Upper lobe of left lung (tissue), 6 donors: ENCODE measurements around the gene SLC25A22. TPM values are rescaled to one million over a fixed set of nuclear protein-coding genes. Genes with fewer than 3 reads are reported as not detected.

Experiments used
- ATAC-seq, 2 donors: fragments of 200-7000 bp; cut with Tn5 transposase; one replicate each; pipeline ENCODE4 v1.9.1; 2022; ENCODE audit warnings: mild to moderate bottlenecking in 2 of 2, moderate library complexity in 2 of 2; ENCODE audit not compliant: low FRiP score in 2 of 2
- DNase-seq, 2 donors: peaks; one replicate each; pipeline ENCODE4 v3.0.0-alpha.2; 2019 to 2020
- H3K27ac ChIP-seq, 4 donors: fragments of 200-600 bp; sonication (generic); one replicate each; pipeline ENCODE4 v1.5.1; 2016 to 2019
- H3K27me3 ChIP-seq, 4 donors: fragments of 200-600 bp; sonication (generic); one replicate each; pipeline ENCODE4 v1.5.1; 2017 to 2019
- H3K36me3 ChIP-seq, 4 donors: fragments of 200-600 bp; sonication (generic); one replicate each; pipeline ENCODE4 v1.5.1; 2016 to 2019
- H3K4me1 ChIP-seq, 4 donors: fragments of 200-600 bp; sonication (generic); one replicate each; pipeline ENCODE4 v1.5.1; 2018 to 2019
- H3K4me3 ChIP-seq, 4 donors: fragments of 200-600 bp; sonication (generic); one replicate each; pipeline ENCODE4 v1.5.1; 2017 to 2019; ENCODE audit warnings: mild to moderate bottlenecking in 2 of 4, moderate library complexity in 1 of 4
- H3K9me3 ChIP-seq, 4 donors: fragments of 200-600 bp; sonication (generic); one replicate each; pipeline ENCODE4 v1.5.1; 2018 to 2019
- EP300 ChIP-seq, 4 donors: sonication (generic); formaldehyde crosslinking; IDR thresholded peaks; one replicate each; pipeline ENCODE4 v1.5.1; 2017; ENCODE audit warnings: antibody characterized with exemption in 4 of 4, control low read depth in 2 of 4
- POLR2A ChIP-seq, 4 donors: fragments of 450-650 bp; IDR thresholded peaks; one replicate each; pipeline ENCODE4 v1.5.1; 2016 to 2017; ENCODE audit warnings: antibody characterized with exemption in 4 of 4, mild to moderate bottlenecking in 2 of 4
- POLR2AphosphoS5 ChIP-seq, 2 donors: sonication (generic); formaldehyde crosslinking; IDR thresholded peaks; one replicate each; pipeline ENCODE4 v1.5.1; 2017; ENCODE audit warnings: antibody characterized with exemption in 2 of 2
- WGBS, 2 donors: methylation state at CpG; one replicate each; pipeline ENCODE4 v1.1.5; 2017 to 2018; 5-methylcytosine and 5-hydroxymethylcytosine counted together
- total RNA-seq, 6 donors: library from RNA; depleted of rRNA in 4 of 6; stranded (reverse); fragments of >200 nt in 4 of 6; gene quantifications; one replicate each; pipeline versions ENCODE4 v1.1.0 to v1.2.1, GENCODE V29; 2016 to 2021
- TF ChIP-seq, protein P1 (sequence below), 6 experiments: fragments of 450-650 bp in 4 of 6; fragments of 200-600 bp in 2 of 6; sonication (generic) in 2 of 6; IDR thresholded peaks; one replicate each; pipeline ENCODE4 v1.5.1; 2016 to 2019; ENCODE audit warnings: antibody characterized with exemption in 6 of 6
- donor health status: DM: no; HTN: no; CAD: no; lungs with moderate emphysema.
- donor health status: DM: no; HTN: yes; CAD: no; lungs with severe emphysema.

Gene SLC25A22
- total RNA-seq, 6 donors from 2014 or later, result 13.6 to 29.3 (median 22.3) TPM

DNA sequence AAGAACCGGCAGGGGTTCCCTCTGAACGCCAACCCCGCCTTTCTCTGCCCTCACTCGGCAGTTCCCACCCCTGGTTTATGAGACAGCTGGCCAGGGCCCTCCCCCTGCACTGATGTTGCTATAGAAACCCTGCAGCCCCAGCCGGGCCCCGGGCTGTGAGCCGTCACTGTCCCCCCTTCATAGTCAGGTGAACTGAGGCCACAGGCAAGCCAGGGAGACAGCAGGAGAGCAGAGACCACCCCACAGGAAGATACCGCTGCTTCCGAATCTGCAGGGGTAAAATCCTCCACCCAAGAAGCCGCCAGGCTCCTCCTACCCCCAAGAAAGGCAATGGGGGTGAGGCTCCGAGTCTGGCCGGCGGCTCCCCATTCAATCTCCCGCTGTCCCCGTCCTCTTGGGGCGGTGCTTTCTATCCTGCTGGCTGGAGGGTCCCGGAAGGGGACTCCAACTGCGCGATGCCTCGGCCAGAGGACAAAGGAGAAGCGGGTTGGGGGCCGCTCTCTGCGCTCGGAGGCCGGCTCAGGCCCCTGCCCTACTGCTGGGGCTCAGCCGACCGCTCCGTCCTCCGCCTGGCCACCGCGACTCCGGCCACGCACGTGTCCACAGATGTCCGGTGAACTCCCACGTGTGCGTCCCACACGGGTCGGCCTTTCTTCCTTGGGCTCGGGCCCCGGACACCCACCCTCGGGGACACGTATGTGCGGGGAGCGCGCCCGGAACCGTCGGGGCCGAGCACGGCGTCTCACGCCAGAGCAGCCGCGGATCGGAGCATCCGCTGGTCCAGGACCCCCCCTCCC lies 587 bp downstream of the SLC25A22 start:
- Histone ChIP-seq H3K27me3 (no peaks in the 10 kb centered on the region), H3K4me3 (peak overlapping the region; percentile 78 to 84 (median 80)), H3K27ac (peak overlapping the region; percentile 80 to 91 (median 88)), H3K9me3 (no peaks in the 10 kb centered on the region), H3K4me1 (peaks cover 26 to 46% (median 29%) of the 10 kb centered on the region in 4 donors), H3K36me3 (peaks cover 0 to 35% (median 19%) of the 10 kb centered on the region in 4 donors)
- peak; percentile 41 to 72 for ATAC-seq
- TF ChIP-seq POLR2AphosphoS5 (IDR thresholded peaks at IDR 0.05) (peak in 1 of 2 donors; percentile 18), EP300 (IDR thresholded peaks at IDR 0.05) (no peak), POLR2A (IDR thresholded peaks at IDR 0.05) (no peak)
- TF ChIP-seq, protein P1, sequence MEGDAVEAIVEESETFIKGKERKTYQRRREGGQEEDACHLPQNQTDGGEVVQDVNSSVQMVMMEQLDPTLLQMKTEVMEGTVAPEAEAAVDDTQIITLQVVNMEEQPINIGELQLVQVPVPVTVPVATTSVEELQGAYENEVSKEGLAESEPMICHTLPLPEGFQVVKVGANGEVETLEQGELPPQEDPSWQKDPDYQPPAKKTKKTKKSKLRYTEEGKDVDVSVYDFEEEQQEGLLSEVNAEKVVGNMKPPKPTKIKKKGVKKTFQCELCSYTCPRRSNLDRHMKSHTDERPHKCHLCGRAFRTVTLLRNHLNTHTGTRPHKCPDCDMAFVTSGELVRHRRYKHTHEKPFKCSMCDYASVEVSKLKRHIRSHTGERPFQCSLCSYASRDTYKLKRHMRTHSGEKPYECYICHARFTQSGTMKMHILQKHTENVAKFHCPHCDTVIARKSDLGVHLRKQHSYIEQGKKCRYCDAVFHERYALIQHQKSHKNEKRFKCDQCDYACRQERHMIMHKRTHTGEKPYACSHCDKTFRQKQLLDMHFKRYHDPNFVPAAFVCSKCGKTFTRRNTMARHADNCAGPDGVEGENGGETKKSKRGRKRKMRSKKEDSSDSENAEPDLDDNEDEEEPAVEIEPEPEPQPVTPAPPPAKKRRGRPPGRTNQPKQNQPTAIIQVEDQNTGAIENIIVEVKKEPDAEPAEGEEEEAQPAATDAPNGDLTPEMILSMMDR (IDR thresholded peaks at IDR 0.05), result no peak
- 0 to 1% methylated on average over 17 to 31 of the region's 57 CpGs for WGBS, 2 donors
- DNase-seq, result peak; percentile 79 to 95

DNA sequence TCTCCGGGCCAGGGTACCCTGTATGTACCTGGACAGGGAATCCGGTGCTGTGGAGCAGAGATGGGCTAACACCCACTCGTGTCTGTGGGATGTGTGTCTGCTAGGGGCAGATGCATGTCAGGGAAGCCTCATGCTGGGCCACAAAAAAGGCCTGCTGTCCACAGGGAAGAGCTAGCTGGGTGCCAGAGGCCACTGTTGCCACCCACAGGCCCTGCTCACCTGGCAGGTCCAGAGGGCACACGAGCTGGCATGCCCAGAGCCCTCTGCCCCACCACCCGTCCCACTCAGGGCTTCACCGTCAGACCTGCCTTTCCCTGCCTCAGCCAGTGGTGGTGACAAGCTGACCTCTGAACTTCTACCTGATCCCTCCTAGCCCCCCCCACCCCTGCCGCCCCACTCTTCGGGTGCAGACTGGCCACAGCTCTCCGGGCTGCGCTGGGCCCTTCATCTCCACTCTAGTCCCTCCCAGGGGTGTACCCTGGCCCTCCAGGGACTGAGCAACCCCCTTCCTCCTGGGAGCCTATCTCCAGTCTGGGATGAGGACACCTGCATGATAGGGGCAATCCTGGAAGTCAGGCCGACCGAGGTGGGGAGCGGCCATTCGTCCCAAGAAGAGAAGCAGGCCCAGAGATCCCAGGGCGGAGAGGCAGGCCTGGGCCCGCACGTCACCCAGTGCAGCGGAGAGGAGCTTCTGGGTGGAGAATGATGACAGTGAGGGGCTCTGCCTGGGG lies 1.4 kb downstream of the SLC25A22 start:
- Histone ChIP-seq H3K9me3 (no peaks in the 10 kb centered on the region), H3K36me3 (peaks cover 0 to 35% (median 20%) of the 10 kb centered on the region in 4 donors), H3K4me3 (peak overlapping the region; percentile 78 to 84 (median 80)), H3K27ac (peak overlapping the region; percentile 80 to 91 (median 88)), H3K27me3 (no peaks in the 10 kb centered on the region), H3K4me1 (peaks cover 26 to 46% (median 29%) of the 10 kb centered on the region in 4 donors)
- TF ChIP-seq, protein P1 (IDR thresholded peaks at IDR 0.05), result no peak
- TF ChIP-seq POLR2AphosphoS5 (IDR thresholded peaks at IDR 0.05), result no peak
- no peak for TF ChIP-seq EP300 (IDR thresholded peaks at IDR 0.05)
- TF ChIP-seq POLR2A (IDR thresholded peaks at IDR 0.05), result no peak
- 24 to 27% methylated on average over 5 to 9 of the region's 18 CpGs for WGBS, 2 donors
- DNase-seq (peak in 1 of 2 donors; percentile 59), ATAC-seq (no peak)

DNA sequence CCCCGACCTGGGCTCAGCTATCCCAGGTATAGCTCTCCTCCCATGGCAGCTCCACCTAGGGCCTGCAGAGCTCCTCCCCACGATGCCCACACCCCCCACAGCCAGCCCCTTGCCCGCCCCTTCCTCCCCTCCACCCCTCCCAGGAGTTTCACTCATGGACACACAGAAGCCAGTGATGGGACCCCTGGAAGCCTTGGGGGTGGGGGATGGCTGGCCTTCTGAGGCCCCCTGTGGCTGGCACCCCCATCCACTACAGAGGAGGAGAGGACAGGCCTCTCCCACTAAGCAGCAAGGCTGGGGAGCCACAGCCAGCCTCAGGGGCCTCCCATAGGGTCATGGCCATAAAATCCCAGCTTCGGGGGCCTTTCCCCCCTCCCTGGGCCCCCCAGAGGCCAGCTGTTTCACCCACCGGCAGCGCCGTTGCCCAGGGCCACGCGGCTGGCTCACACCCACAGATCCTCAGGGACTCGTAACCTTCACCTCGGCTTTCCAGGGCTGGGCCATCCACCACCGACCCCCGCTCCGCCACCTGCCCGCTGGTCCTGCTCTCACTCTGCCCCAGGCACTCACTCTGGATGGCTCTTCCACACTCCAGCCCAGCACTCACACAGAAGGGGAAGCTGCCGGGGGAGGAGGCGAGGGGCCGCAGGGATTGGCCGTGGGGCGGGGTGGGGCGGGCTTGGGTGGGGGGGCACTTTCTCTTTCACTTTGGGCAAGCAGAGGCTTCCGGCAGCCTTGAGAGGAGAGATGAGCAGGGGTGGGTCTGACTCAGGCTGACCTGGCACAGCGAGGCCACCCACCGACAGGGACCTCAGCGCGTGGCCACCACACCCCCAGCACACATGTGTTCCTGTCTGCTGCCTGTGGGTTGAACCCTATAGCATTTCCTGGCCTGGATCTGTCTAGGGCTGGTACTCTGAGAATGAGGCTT lies 2.2 kb downstream of the SLC25A22 start:
- ATAC-seq (peak; percentile 78 to 87), DNase-seq (peak; percentile 86 to 89)
- H3K27ac ChIP-seq, result peak overlapping the region; percentile 80 to 91 (median 88)
- H3K36me3 ChIP-seq, result peaks cover 3 to 36% (median 24%) of the 10 kb centered on the region in 4 donors
- 0 to 2% methylated on average over 5 to 15 of the region's 26 CpGs for whole genome bisulfite sequencing, 2 donors
- no peaks in the 10 kb centered on the region for H3K9me3 ChIP-seq
- H3K4me3 ChIP-seq, result peak overlapping the region; percentile 56 to 84 (median 80)
- TF ChIP-seq, protein P1 (IDR thresholded peaks at IDR 0.05), result no peak
- TF ChIP-seq POLR2AphosphoS5 (IDR thresholded peaks at IDR 0.05), result peak; percentile 22 to 72
- TF ChIP-seq POLR2A (IDR thresholded peaks at IDR 0.05), result peak in 1 of 4 donors; percentile 65
- TF ChIP-seq EP300 (IDR thresholded peaks at IDR 0.05), result no peak
- no peaks in the 10 kb centered on the region for H3K27me3 ChIP-seq
- H3K4me1 ChIP-seq, result peaks cover 26 to 46% (median 29%) of the 10 kb centered on the region in 4 donors
